IPS-18c (cell line): ENCODE data around the gene SLC9B1.

Experiments used
- H3K4me3 ChIP-seq: 2 replicates; pipeline ENCODE4 v1.7.0; 2013; ENCODE audit warnings: low read depth, mild to moderate bottlenecking, low read length, moderate library complexity; ENCODE audit not compliant: insufficient read depth
- H3K9me3 ChIP-seq: one replicate; pipeline ENCODE4 v1.6.1; 2013; ENCODE audit warnings: mild to moderate bottlenecking, low read length, moderate library complexity; ENCODE audit not compliant: control insufficient read depth, insufficient read depth

Gene SLC9B1

GRCh38 chr4:102862747-102863146 is 156.8 kb downstream of the SLC9B1 start:
- Histone ChIP-seq H3K9me3 (no peaks in the 10 kb centered on the region), H3K4me3 (no peak overlapping the region)

- H3K9me3 ChIP-seq: no peaks in the 10 kb centered on the region
- H3K4me3 ChIP-seq: no peak overlapping the region
Observed at GRCh38 chr4:102862016-102862415, 157.5 kb downstream of the SLC9B1 start.

GRCh38 chr4:102860611-102861324 is 158.7 kb downstream of the SLC9B1 start:
- Histone ChIP-seq H3K9me3 (no peaks in the 10 kb centered on the region), H3K4me3 (no peak overlapping the region)

GRCh38 chr4:102858828-102859464 is 160.6 kb downstream of the SLC9B1 start:
- Histone ChIP-seq H3K9me3 (no peaks in the 10 kb centered on the region), H3K4me3 (no peak overlapping the region)
